HepG2 (cell line): Measurements from ENCODE around the gene SCUBE1. TPM values are rescaled to one million over a fixed set of nuclear protein-coding genes. Genes with fewer than 3 reads are reported as not detected.

ENCODE experiments used
- ATAC-seq: fragments of 200-7000 bp; cut with Tn5 transposase; 3 replicates; pipeline ENCODE4 v1.9.1; 2020; ENCODE audit warnings: mild to moderate bottlenecking, moderate library complexity
- BruUV-seq: library from RNA; stranded (reverse); fragments of 400-500 nt; replicated peaks from 2 replicates; lab custom pipeline; 2021; lab: Mats Ljungman, UMichigan
- CTCF ChIA-PET: fragments of 300-600 bp; formaldehyde crosslinking; extraction: SDS; loops from one replicate; lab custom pipeline; 2021; ENCODE audit warnings: low total read pairs, inconsistent platforms, low intra/inter-chr PET ratio; lab: Yijun Ruan, JAX
- POLR2A ChIA-PET: fragments of 350-600 bp; sonication (Branson Sonifier 250); formaldehyde crosslinking; loops from one replicate; lab custom pipeline; 2020; ENCODE audit warnings: antibody characterized with exemption, inconsistent platforms; lab: Yijun Ruan, JAX
- DNase-seq: peaks from one replicate; pipeline ENCODE4 v3.0.0-alpha.2; 2015; ENCODE audit warnings: low spot score
- FAIRE-seq: peaks from 3 replicates; lab custom pipeline; 2011; peaks lifted over from hg19 to GRCh38; lab: Jason Lieb, UNC
- H2AFZ ChIP-seq: one replicate; pipeline ENCODE4 v1.6.1; 2011; ENCODE audit warnings: low read length, inconsistent platforms
- H3K27ac ChIP-seq: fragments of 300-600 bp; 3 replicates; pipeline ENCODE4 v1.8.0; 2011; ENCODE audit warnings: mixed run types, mild to moderate bottlenecking, mixed read lengths, low read length, inconsistent platforms; ENCODE audit not compliant: insufficient read depth; ENCODE audit errors: extremely low read length
- H3K27me3 ChIP-seq, 2 experiments: fragments of 200-600 bp in 1 of 2; 2 replicates in 1 of 2; 3 replicates in 1 of 2; pipeline versions ENCODE4 v1.6.0 to v1.8.0; 2011; ENCODE audit warnings: low read length in 2 of 2, mild to moderate bottlenecking in 2 of 2, moderate library complexity in 2 of 2, inconsistent platforms in 1 of 2; ENCODE audit not compliant: insufficient read depth in 2 of 2, control insufficient read depth in 1 of 2
- H3K36me3 ChIP-seq, 2 experiments: fragments of 200-600 bp in 1 of 2; replicated peaks in 1 of 2; 2 replicates in 1 of 2; 3 replicates in 1 of 2; pipeline versions ENCODE4 v1.5.1 to v1.8.0; 2011; ENCODE audit warnings: low read length in 2 of 2, inconsistent platforms in 1 of 2; ENCODE audit not compliant: insufficient read depth in 2 of 2, control insufficient read depth in 1 of 2
- H3K4me1 ChIP-seq: 2 replicates; pipeline ENCODE4 v1.5.1; 2012; ENCODE audit warnings: low read length, inconsistent platforms; ENCODE audit not compliant: insufficient read depth
- H3K4me2 ChIP-seq: 2 replicates; pipeline ENCODE4 v1.6.0; 2011; ENCODE audit warnings: low read depth, low read length, inconsistent platforms
- H3K4me3 ChIP-seq, 3 experiments: fragments of 200-600 bp in 1 of 3; sonication (generic), shearing (Covaris generic) in 1 of 3; replicated peaks in 1 of 3; 2 replicates each; pipeline ENCODE4 v1.5.1; 2011 to 2016; ENCODE audit warnings: low read length in 3 of 3, inconsistent platforms in 2 of 3, low read depth in 2 of 3, mild to moderate bottlenecking in 2 of 3, control low read depth in 1 of 3, mixed read lengths in 1 of 3; ENCODE audit not compliant: insufficient read depth in 1 of 3
- H3K79me2 ChIP-seq: one replicate; pipeline ENCODE4 v1.6.1; 2011; ENCODE audit warnings: low read length, inconsistent platforms; ENCODE audit not compliant: insufficient read depth
- H3K9ac ChIP-seq: 2 replicates; pipeline ENCODE4 v1.6.0; 2011; ENCODE audit warnings: mild to moderate bottlenecking, low read depth, low read length, inconsistent platforms; ENCODE audit not compliant: insufficient read depth
- H3K9me3 ChIP-seq: 2 replicates; pipeline ENCODE4 v1.5.1; 2012; ENCODE audit warnings: mild to moderate bottlenecking, low read length
- H4K20me1 ChIP-seq: 2 replicates; pipeline ENCODE4 v1.6.0; 2011; ENCODE audit warnings: inconsistent platforms, mild to moderate bottlenecking, low read length, moderate library complexity; ENCODE audit not compliant: insufficient read depth
- HIC2 ChIP-seq: sonication (generic); formaldehyde crosslinking; IDR thresholded peaks from 2 replicates; pipeline ENCODE4 v1.9.0; 2022; ENCODE audit warnings: low read depth, missing genetic modification reagents
- MAF1 ChIP-seq: sonication (generic); formaldehyde crosslinking; IDR thresholded peaks from 2 replicates; pipeline ENCODE4 v1.5.0; 2020; ENCODE audit warnings: missing genetic modification reagents, borderline replicate concordance
- MAZ ChIP-seq, 2 experiments: sonication (generic) in 1 of 2; formaldehyde crosslinking in 1 of 2; IDR thresholded peaks; 2 replicates each; pipeline versions ENCODE4 v1.5.0 to v1.6.1; 2012 to 2020; ENCODE audit warnings: low read depth in 2 of 2, mild to moderate bottlenecking in 2 of 2, borderline replicate concordance in 1 of 2, improper control_type of control experiment in 1 of 2, low read length in 1 of 2, missing genetic modification reagents in 1 of 2, moderate library complexity in 1 of 2
- MTF2 ChIP-seq: sonication (generic); formaldehyde crosslinking; IDR thresholded peaks from 2 replicates; pipeline ENCODE4 v1.5.0; 2020; ENCODE audit warnings: missing genetic modification reagents, borderline replicate concordance
- NFKBIZ ChIP-seq: IDR thresholded peaks from 2 replicates; pipeline ENCODE4 v1.6.1; 2018; ENCODE audit warnings: missing genetic modification reagents, missing compliant biosample characterization
- PRDM10 ChIP-seq: sonication (generic); formaldehyde crosslinking; IDR thresholded peaks from 2 replicates; pipeline ENCODE4 v1.4.0; 2020; ENCODE audit warnings: low read depth, missing genetic modification reagents
- PRMT3 ChIP-seq: sonication (generic); formaldehyde crosslinking; IDR thresholded peaks from 2 replicates; pipeline ENCODE4 v1.8.1; 2022; ENCODE audit warnings: low read depth, mild to moderate bottlenecking, moderate library complexity, missing genetic modification reagents, borderline replicate concordance
- RORA ChIP-seq: sonication (generic); formaldehyde crosslinking; IDR thresholded peaks from 2 replicates; pipeline ENCODE4 v1.5.0; 2020; ENCODE audit warnings: mild to moderate bottlenecking, missing genetic modification reagents, moderate library complexity
- ZBTB7A ChIP-seq: sonication (generic); formaldehyde crosslinking; IDR thresholded peaks from 2 replicates; pipeline ENCODE4 v1.8.0; 2022; ENCODE audit warnings: mild to moderate bottlenecking, missing genetic modification reagents
- ZNF572 ChIP-seq: sonication (generic); formaldehyde crosslinking; IDR thresholded peaks from 2 replicates; pipeline ENCODE4 v1.5.1; 2020; ENCODE audit warnings: mild to moderate bottlenecking, missing genetic modification reagents
- ZNF792 ChIP-seq: IDR thresholded peaks from 2 replicates; pipeline ENCODE4 v1.6.1; 2016
- ZSCAN21 ChIP-seq: sonication (generic); formaldehyde crosslinking; IDR thresholded peaks from 2 replicates; pipeline ENCODE4 v1.8.0; 2022; ENCODE audit warnings: mild to moderate bottlenecking, missing genetic modification reagents, moderate library complexity, borderline replicate concordance
- ZXDC ChIP-seq: sonication (generic); formaldehyde crosslinking; IDR thresholded peaks from 2 replicates; pipeline ENCODE4 v1.5.0; 2020; ENCODE audit warnings: mild to moderate bottlenecking, missing genetic modification reagents
- WGBS: methylation state at CpG from one replicate; pipeline ENCODE4 v1.1.6; 2017; ENCODE audit warnings: low lambda C conversion rate; 5-methylcytosine and 5-hydroxymethylcytosine counted together
- in situ Hi-C: cut with HindIII; loops from 2 replicates; pipeline ENCODE4 v1.10.0; 2017; ENCODE audit warnings: low pct_unique_long_range_greater_than_20kb; ENCODE audit not compliant: extremely low pct_ligation_motif_present
- intact Hi-C: fragments of 100-400 bp; cut with micrococcal nuclease; formaldehyde crosslinking; loops from one replicate; pipeline ENCODE4 v1.10.0; 2022; ENCODE audit not compliant: unreplicated experiment
- polyA plus RNA-seq, 8 experiments: library from polyadenylated mRNA; depleted of rRNA in 3 of 8; stranded (reverse) in 7 of 8; unstranded in 1 of 8; fragments of >200 nt; fragmentation: Illumina TruSeq in 4 of 8; extraction: Trizol in 4 of 8; gene quantifications; 2 replicates each; pipeline versions ENCODE4 v1.2.1 to v1.2.3, GENCODE V29; 2011 to 2016; ENCODE audit warnings: low read depth in 4 of 8, missing spikeins in 1 of 8, mixed read lengths in 1 of 8; ENCODE audit not compliant: insufficient read depth in 1 of 8
- total RNA-seq, 5 experiments: library from RNA; depleted of rRNA; stranded (reverse); fragments of >200 nt; fragmentation: Illumina TruSeq; extraction: Trizol; gene quantifications; 2 replicates each; pipeline ENCODE4 v1.2.3, GENCODE V29; 2016; ENCODE audit warnings: low read depth in 1 of 5

The SCUBE1 gene
- total and polyA plus RNA-seq, 2 of the 13 experiments (the other 11 are each of a cell fraction or from before 2014, with no cell fraction given) = under 0.01 to 0.05 TPM

GRCh38 chr22:43227239-43227630 lies 115.9 kb downstream of the SCUBE1 start:
- 40% methylated on average over 15 of the region's 17 CpGs for WGBS

More at GRCh38 chr22:43227239-43227630, 115.9 kb downstream of the SCUBE1 start:
- in situ Hi-C loops (no loop called here), intact Hi-C loops (no loop called here)
- POLR2A ChIA-PET = no interaction called here
- CTCF ChIA-PET = no interaction called here
- DNase-seq = no peak
- no peaks in the 10 kb centered on the region for H3K9me3 ChIP-seq
- H3K4me2 ChIP-seq = no peak overlapping the region
- H3K27me3 ChIP-seq = peaks cover 11 to 52% of the 10 kb centered on the region in 2 experiments
- no peaks in the 10 kb centered on the region for H3K79me2 ChIP-seq
- H3K9ac ChIP-seq = no peak overlapping the region
- H3K36me3 ChIP-seq = no peaks in the 10 kb centered on the region
- no peaks in the 10 kb centered on the region for H4K20me1 ChIP-seq
- no peak for FAIRE-seq
- H3K4me1 ChIP-seq = peaks cover 15% of the 10 kb centered on the region
- H3K4me3 ChIP-seq = no peak overlapping the region
- H2AFZ ChIP-seq = no peak overlapping the region
- BruUV-seq = no TSS peak
- TF ChIP-seq MTF2 (CRISPR knock-in tag) = no peak
- TF ChIP-seq PRMT3 = no peak
- TF ChIP-seq ZSCAN21 (CRISPR knock-in tag) = no peak
- no peak for TF ChIP-seq HIC2
- no peak for TF ChIP-seq ZNF572 (CRISPR knock-in tag)
- no peak for TF ChIP-seq NFKBIZ
- no peak for TF ChIP-seq RORA
- TF ChIP-seq ZNF792 (CRISPR knock-in tag) = no peak
- no peak for TF ChIP-seq ZBTB7A (CRISPR knock-in tag)
- TF ChIP-seq ZXDC (CRISPR knock-in tag) = no peak
- TF ChIP-seq PRDM10 (CRISPR knock-in tag) = no peak
- no peak for TF ChIP-seq MAZ (IDR thresholded peaks at IDR 0.05; ENCODE audit: borderline replicate concordance, low read depth, low read length)
- no peak for TF ChIP-seq MAZ (CRISPR knock-in tag; IDR thresholded peaks at IDR 0.05; ENCODE audit: low read depth)
- TF ChIP-seq MAF1 (CRISPR knock-in tag) = no peak
- no peak overlapping the region for H3K27ac ChIP-seq
- ATAC-seq = no peak
